ENCODE measurements around the gene TGFBR3. TPM values are rescaled to one million over a fixed set of nuclear protein-coding genes. Genes with fewer than 3 reads are reported as not detected.

Gene TGFBR3
- total and polyA plus RNA-seq, 9 donors = 92.4 to 442 (median 165) TPM

DNA sequence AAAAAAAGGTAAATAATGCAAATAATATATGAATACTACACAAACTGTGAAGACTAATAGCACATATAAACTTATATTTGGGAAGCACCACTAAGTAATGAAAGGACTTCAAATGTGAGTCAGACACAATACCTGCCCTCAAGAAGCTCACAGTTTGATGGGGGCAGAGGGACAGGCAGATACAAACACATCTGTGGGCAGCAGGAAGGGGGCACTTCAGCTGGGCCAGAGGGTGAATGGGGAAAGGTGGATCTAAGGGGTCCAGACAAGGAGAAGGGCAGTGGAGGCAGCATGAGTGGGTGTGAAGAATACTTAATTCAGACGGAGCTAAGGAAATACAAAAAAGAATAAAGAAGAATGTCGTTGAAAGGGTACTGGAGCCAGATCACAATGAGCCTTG lies 114.2 kb downstream of the TGFBR3 start:
- 88 to 97% (median 89%) methylated on average over 2 of the region's 2 CpGs for WGBS, 3 donors
- intact Hi-C loops (cut with DNase I) = no loop called here
- no peaks in the 10 kb centered on the region for H3K27me3 ChIP-seq
- peaks cover 11% of the 10 kb centered on the region for H3K4me1 ChIP-seq (ENCODE audit: insufficient read depth)
- H3K36me3 ChIP-seq = no peaks in the 10 kb centered on the region
- no peak overlapping the region for H3K4me3 ChIP-seq
- TF ChIP-seq EP300 (IDR thresholded peaks at IDR 0.05) (no peak), CTCF (IDR thresholded peaks at IDR 0.05) (no peak), POLR2A (IDR thresholded peaks at IDR 0.05) (no peak)
- no peak for DNase-seq
- H3K27ac ChIP-seq = no peak overlapping the region
- no peaks in the 10 kb centered on the region for H3K9me3 ChIP-seq

GRCh38 chr1:91770667-91771268 lies 115.2 kb downstream of the TGFBR3 start:
- intact Hi-C loops (cut with DNase I) = no loop called here
- peaks cover 5% of the 10 kb centered on the region for H3K4me1 ChIP-seq (ENCODE audit: insufficient read depth)
- no peak overlapping the region for H3K27ac ChIP-seq
- no peaks in the 10 kb centered on the region for H3K36me3 ChIP-seq
- 96 to 98% (median 98%) methylated on average over 4 of the region's 4 CpGs for WGBS, 3 donors
- DNase-seq = no peak
- H3K4me3 ChIP-seq = no peak overlapping the region
- H3K9me3 ChIP-seq = no peaks in the 10 kb centered on the region
- TF ChIP-seq CTCF (IDR thresholded peaks at IDR 0.05) = no peak
- TF ChIP-seq EP300 (IDR thresholded peaks at IDR 0.05) = no peak
- TF ChIP-seq POLR2A (IDR thresholded peaks at IDR 0.05) = no peak
- H3K27me3 ChIP-seq = no peaks in the 10 kb centered on the region

- intact Hi-C loops (cut with DNase I) = no loop called here
- TF ChIP-seq EP300 (IDR thresholded peaks at IDR 0.05) = no peak
- TF ChIP-seq CTCF (IDR thresholded peaks at IDR 0.05) = no peak
- no peak for TF ChIP-seq POLR2A (IDR thresholded peaks at IDR 0.05)
- Histone ChIP-seq H3K4me3 (no peak overlapping the region), H3K27ac (peak overlapping the region in 1 of 2 donors; percentile 14), H3K9me3 (no peaks in the 10 kb centered on the region), H3K36me3 (no peaks in the 10 kb centered on the region), H3K4me1 (ENCODE audit: insufficient read depth) (peaks cover 8% of the 10 kb centered on the region), H3K27me3 (no peaks in the 10 kb centered on the region)
- no peak for DNase-seq
- WGBS, 3 donors = 57 to 80% (median 76%) methylated on average over 5 of the region's 5 CpGs
Observed at GRCh38 chr1:91769742-91770141, 116.2 kb downstream of the TGFBR3 start.

- intact Hi-C loops (cut with DNase I) = no loop called here
- TF ChIP-seq EP300 (IDR thresholded peaks at IDR 0.05) (no peak), CTCF (IDR thresholded peaks at IDR 0.05) (no peak), POLR2A (IDR thresholded peaks at IDR 0.05) (no peak)
- WGBS, 3 donors = 78 to 87% (median 84%) methylated on average over 9 of the region's 9 CpGs
- no peak for DNase-seq
- Histone ChIP-seq H3K27ac (peak overlapping the region in 1 of 2 donors; percentile 14), H3K27me3 (no peaks in the 10 kb centered on the region), H3K9me3 (no peaks in the 10 kb centered on the region), H3K4me1 (ENCODE audit: insufficient read depth) (peaks cover 13% of the 10 kb centered on the region), H3K4me3 (no peak overlapping the region), H3K36me3 (no peaks in the 10 kb centered on the region)
Observed at GRCh38 chr1:91768786-91769725, 116.9 kb downstream of the TGFBR3 start.
